ENCODE measurements around the gene DLG1.

GRCh38 chr3:197111685-197112084, 186.7 kb downstream of the DLG1 start:
- TF ChIP-seq POLR2AphosphoS5 (IDR thresholded peaks at IDR 0.05; ENCODE audit: low read depth, low read length), result no peak
- no peak for TF ChIP-seq TAF1 (IDR thresholded peaks at IDR 0.05; ENCODE audit: borderline replicate concordance, insufficient read depth, low read length)
- TF ChIP-seq, protein P1, sequence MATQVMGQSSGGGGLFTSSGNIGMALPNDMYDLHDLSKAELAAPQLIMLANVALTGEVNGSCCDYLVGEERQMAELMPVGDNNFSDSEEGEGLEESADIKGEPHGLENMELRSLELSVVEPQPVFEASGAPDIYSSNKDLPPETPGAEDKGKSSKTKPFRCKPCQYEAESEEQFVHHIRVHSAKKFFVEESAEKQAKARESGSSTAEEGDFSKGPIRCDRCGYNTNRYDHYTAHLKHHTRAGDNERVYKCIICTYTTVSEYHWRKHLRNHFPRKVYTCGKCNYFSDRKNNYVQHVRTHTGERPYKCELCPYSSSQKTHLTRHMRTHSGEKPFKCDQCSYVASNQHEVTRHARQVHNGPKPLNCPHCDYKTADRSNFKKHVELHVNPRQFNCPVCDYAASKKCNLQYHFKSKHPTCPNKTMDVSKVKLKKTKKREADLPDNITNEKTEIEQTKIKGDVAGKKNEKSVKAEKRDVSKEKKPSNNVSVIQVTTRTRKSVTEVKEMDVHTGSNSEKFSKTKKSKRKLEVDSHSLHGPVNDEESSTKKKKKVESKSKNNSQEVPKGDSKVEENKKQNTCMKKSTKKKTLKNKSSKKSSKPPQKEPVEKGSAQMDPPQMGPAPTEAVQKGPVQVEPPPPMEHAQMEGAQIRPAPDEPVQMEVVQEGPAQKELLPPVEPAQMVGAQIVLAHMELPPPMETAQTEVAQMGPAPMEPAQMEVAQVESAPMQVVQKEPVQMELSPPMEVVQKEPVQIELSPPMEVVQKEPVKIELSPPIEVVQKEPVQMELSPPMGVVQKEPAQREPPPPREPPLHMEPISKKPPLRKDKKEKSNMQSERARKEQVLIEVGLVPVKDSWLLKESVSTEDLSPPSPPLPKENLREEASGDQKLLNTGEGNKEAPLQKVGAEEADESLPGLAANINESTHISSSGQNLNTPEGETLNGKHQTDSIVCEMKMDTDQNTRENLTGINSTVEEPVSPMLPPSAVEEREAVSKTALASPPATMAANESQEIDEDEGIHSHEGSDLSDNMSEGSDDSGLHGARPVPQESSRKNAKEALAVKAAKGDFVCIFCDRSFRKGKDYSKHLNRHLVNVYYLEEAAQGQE (IDR thresholded peaks at IDR 0.05; ENCODE audit: insufficient read depth in 1 of 2, low read depth in 2 of 2, low read length in 2 of 2), result no peak
- TF ChIP-seq SIN3A (IDR thresholded peaks at IDR 0.05; ENCODE audit: borderline replicate concordance, insufficient read depth, low read length), result no peak
- no peak for TF ChIP-seq FOXP2 (optimal IDR thresholded peaks at IDR 0.05; ENCODE audit: borderline replicate concordance, extremely low read depth, extremely low read length, insufficient read depth)
